LNCaP clone FGC (cell line): ENCODE results near the gene PFN4.
"Not testable (repeated sequence)": the region's sequence is repeated elsewhere in the genome, so short reads cannot be mapped to it uniquely, and the experiment has no call there.

Experiments used
- DNase-seq: peaks from one replicate; pipeline ENCODE4 v3.0.0-alpha.2; 2011; ENCODE audit warnings: low read depth
- H3K4me3 ChIP-seq: 2 replicates; pipeline ENCODE4 v1.5.1; 2011; ENCODE audit warnings: mild to moderate bottlenecking, low read depth, low read length, control low read depth
- CTCF ChIP-seq: IDR thresholded peaks from 2 replicates; pipeline ENCODE4 v1.5.1; 2012; ENCODE audit warnings: mild to moderate bottlenecking; ENCODE audit not compliant: control insufficient read depth, insufficient read depth; ENCODE audit errors: extremely low read depth

The PFN4 gene

GRCh38 chr2:24115057-24115456 lies 8.1 kb downstream of the PFN4 start:
- H3K4me3 ChIP-seq = no peak overlapping the region
- DNase-seq = no peak

GRCh38 chr2:24111407-24111901 lies 11.7 kb downstream of the PFN4 start:
- H3K4me3 ChIP-seq = no peak overlapping the region
- no peak for DNase-seq
- no peak for TF ChIP-seq CTCF

More at GRCh38 chr2:24115057-24115456, 8.1 kb downstream of the PFN4 start:
- no peak for TF ChIP-seq CTCF

GRCh38 chr2:24110660-24111303 lies 12.4 kb downstream of the PFN4 start:
- no peak overlapping the region for H3K4me3 ChIP-seq
- no peak for TF ChIP-seq CTCF
- DNase-seq = no peak

- not testable (repeated sequence) for H3K4me3 ChIP-seq, DNase-seq
Observed at GRCh38 chr2:24109431-24109830, 13.7 kb downstream of the PFN4 start.

- no peak for TF ChIP-seq CTCF
- no peak for DNase-seq
- H3K4me3 ChIP-seq = no peak overlapping the region
Observed at GRCh38 chr2:24107336-24107735, 15.8 kb downstream of the PFN4 start.

- no peak overlapping the region for H3K4me3 ChIP-seq
- DNase-seq = no peak
- TF ChIP-seq CTCF = no peak
Observed at GRCh38 chr2:24106786-24107185, 16.3 kb downstream of the PFN4 start.

GRCh38 chr2:24105816-24106215 lies 17.3 kb downstream of the PFN4 start:
- DNase-seq = no peak
- no peak overlapping the region for H3K4me3 ChIP-seq
- no peak for TF ChIP-seq CTCF
